Measurements from ENCODE around the gene PPP2CA. TPM values are rescaled to one million over a fixed set of nuclear protein-coding genes. Genes with fewer than 3 reads are reported as not detected.

Gene PPP2CA
- total RNA-seq, 1 experiment from 2014 or later = 184 TPM

DNA sequence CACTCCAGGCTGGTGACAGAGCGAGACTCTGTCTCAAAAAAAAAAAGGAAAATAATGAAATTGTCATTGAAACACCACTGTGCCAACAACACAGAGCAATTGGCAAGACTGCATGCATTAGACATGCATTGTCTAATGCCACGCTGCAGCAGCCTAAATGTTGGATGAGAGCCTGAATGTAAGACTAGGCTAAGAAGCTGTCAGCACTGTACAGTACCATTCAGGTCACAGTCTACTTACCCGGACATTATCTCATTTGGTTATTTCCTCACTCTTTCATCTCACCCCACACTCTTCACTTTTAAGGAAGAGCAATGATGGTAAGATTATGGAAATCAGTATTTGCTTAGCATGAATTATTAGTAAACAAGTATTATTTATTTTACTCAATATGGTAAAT is 31.3 kb upstream of the PPP2CA start:
- Histone ChIP-seq H3K9me3 (ENCODE audit: control insufficient read depth, insufficient read depth, low read depth, low read length) (no peaks in the 10 kb centered on the region), H3K4me1 (ENCODE audit: control insufficient read depth, insufficient read depth, low read length) (peaks cover 6% of the 10 kb centered on the region; the same call in 1 of the 2 replicates), H3K27me3 (ENCODE audit: control insufficient read depth, insufficient read depth, low read length) (no peaks in the 10 kb centered on the region), H3K27ac (ENCODE audit: low read length) (no peak overlapping the region), H3K4me3 (ENCODE audit: low read depth in 2 of 2, low read length in 2 of 2) (no peak overlapping the region), H3K36me3 (ENCODE audit: control insufficient read depth, insufficient read depth, low read length) (no peaks in the 10 kb centered on the region)
- in situ Hi-C loops (cut with HindIII; ENCODE audit: low pct_unique_long_range_greater_than_20kb, low sequenced_read_pairs) = no loop called here
- TF ChIP-seq SIN3A (IDR thresholded peaks at IDR 0.05; ENCODE audit: borderline replicate concordance, insufficient read depth, low read depth, low read length) (no peak), POLR2AphosphoS5 (IDR thresholded peaks at IDR 0.05; ENCODE audit: low read depth, low read length) (no peak), TCF7L2 (IDR thresholded peaks at IDR 0.05; ENCODE audit: low read depth, low read length) (no peak)
- TF ChIP-seq, protein P1, sequence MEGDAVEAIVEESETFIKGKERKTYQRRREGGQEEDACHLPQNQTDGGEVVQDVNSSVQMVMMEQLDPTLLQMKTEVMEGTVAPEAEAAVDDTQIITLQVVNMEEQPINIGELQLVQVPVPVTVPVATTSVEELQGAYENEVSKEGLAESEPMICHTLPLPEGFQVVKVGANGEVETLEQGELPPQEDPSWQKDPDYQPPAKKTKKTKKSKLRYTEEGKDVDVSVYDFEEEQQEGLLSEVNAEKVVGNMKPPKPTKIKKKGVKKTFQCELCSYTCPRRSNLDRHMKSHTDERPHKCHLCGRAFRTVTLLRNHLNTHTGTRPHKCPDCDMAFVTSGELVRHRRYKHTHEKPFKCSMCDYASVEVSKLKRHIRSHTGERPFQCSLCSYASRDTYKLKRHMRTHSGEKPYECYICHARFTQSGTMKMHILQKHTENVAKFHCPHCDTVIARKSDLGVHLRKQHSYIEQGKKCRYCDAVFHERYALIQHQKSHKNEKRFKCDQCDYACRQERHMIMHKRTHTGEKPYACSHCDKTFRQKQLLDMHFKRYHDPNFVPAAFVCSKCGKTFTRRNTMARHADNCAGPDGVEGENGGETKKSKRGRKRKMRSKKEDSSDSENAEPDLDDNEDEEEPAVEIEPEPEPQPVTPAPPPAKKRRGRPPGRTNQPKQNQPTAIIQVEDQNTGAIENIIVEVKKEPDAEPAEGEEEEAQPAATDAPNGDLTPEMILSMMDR (IDR thresholded peaks at IDR 0.05) = no peak
- TF ChIP-seq, protein P2, sequence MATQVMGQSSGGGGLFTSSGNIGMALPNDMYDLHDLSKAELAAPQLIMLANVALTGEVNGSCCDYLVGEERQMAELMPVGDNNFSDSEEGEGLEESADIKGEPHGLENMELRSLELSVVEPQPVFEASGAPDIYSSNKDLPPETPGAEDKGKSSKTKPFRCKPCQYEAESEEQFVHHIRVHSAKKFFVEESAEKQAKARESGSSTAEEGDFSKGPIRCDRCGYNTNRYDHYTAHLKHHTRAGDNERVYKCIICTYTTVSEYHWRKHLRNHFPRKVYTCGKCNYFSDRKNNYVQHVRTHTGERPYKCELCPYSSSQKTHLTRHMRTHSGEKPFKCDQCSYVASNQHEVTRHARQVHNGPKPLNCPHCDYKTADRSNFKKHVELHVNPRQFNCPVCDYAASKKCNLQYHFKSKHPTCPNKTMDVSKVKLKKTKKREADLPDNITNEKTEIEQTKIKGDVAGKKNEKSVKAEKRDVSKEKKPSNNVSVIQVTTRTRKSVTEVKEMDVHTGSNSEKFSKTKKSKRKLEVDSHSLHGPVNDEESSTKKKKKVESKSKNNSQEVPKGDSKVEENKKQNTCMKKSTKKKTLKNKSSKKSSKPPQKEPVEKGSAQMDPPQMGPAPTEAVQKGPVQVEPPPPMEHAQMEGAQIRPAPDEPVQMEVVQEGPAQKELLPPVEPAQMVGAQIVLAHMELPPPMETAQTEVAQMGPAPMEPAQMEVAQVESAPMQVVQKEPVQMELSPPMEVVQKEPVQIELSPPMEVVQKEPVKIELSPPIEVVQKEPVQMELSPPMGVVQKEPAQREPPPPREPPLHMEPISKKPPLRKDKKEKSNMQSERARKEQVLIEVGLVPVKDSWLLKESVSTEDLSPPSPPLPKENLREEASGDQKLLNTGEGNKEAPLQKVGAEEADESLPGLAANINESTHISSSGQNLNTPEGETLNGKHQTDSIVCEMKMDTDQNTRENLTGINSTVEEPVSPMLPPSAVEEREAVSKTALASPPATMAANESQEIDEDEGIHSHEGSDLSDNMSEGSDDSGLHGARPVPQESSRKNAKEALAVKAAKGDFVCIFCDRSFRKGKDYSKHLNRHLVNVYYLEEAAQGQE (IDR thresholded peaks at IDR 0.05; ENCODE audit: insufficient read depth in 1 of 2, low read depth in 2 of 2, low read length in 1 of 2) = no peak
- ChIA-PET CTCF (no interaction called here), POLR2A (no interaction called here)
- DNase-seq (ENCODE audit: low read depth, low spot score) (no peak), ATAC-seq (no peak)
- intact Hi-C loops (cut with micrococcal nuclease; ENCODE audit: unreplicated experiment) = no loop called here
- BruUV-seq (replicated peaks) = no TSS peak

DNA sequence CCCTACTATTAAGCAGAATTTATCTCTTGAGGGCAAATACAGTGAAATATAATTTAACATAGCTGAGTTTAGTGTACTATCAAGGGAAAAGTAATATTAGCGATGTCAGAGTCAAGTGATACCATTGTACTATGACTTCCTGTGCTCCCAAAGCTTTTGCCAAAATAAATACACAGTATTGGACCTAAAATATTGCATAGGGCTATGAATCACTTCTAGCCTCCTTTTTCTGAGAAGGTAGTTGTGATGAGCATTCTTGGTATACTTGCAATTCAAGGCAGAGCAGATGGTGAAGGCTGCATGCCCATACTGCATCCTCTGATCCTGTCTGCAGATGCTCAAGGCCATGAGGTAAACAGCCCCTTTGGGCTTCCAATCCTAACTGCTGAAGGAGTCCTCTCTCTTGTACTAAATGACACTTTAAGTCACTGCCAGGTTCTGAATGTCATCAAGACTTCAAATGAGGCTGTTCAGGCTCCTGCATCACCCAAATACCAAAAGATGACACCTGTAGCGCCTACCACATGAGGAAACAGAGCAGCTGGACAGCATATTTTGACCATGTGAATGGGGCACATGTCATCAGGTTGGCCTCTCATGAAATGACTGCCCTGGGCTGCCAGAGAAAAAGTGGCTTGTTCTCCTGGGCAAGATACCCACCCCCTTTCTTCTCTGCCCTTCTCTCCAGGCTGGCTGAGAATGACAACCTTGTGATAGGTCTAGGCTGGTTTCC is 29.7 kb upstream of the PPP2CA start:
- BruUV-seq (replicated peaks) = no TSS peak

More for the DNA sequence above, 29.7 kb upstream of the PPP2CA start:
- intact Hi-C loops (cut with micrococcal nuclease; ENCODE audit: unreplicated experiment) (no loop called here), in situ Hi-C loops (cut with HindIII; ENCODE audit: low pct_unique_long_range_greater_than_20kb, low sequenced_read_pairs) (no loop called here)
- H3K36me3 ChIP-seq (ENCODE audit: control insufficient read depth, insufficient read depth, low read length) = no peaks in the 10 kb centered on the region
- no peaks in the 10 kb centered on the region for H3K27me3 ChIP-seq (ENCODE audit: control insufficient read depth, insufficient read depth, low read length)
- CTCF ChIA-PET = no interaction called here
- H3K4me3 ChIP-seq (ENCODE audit: low read depth in 2 of 2, low read length in 2 of 2) = no peak overlapping the region
- POLR2A ChIA-PET = no interaction called here
- H3K9me3 ChIP-seq (ENCODE audit: control insufficient read depth, insufficient read depth, low read depth, low read length) = no peaks in the 10 kb centered on the region
- peaks cover 6% of the 10 kb centered on the region; the same call in 1 of the 2 replicates for H3K4me1 ChIP-seq (ENCODE audit: control insufficient read depth, insufficient read depth, low read length)
- no peak for TF ChIP-seq POLR2AphosphoS5 (IDR thresholded peaks at IDR 0.05; ENCODE audit: low read depth, low read length)
- TF ChIP-seq TCF7L2 (IDR thresholded peaks at IDR 0.05; ENCODE audit: low read depth, low read length) = no peak
- TF ChIP-seq, protein P2 (IDR thresholded peaks at IDR 0.05; ENCODE audit: insufficient read depth in 1 of 2, low read depth in 2 of 2, low read length in 1 of 2) = no peak
- TF ChIP-seq, protein P1 (IDR thresholded peaks at IDR 0.05) = no peak
- no peak for TF ChIP-seq SIN3A (IDR thresholded peaks at IDR 0.05; ENCODE audit: borderline replicate concordance, insufficient read depth, low read depth, low read length)
- ATAC-seq (no peak), DNase-seq (ENCODE audit: low read depth, low spot score) (no peak)
- H3K27ac ChIP-seq (ENCODE audit: low read length) = no peak overlapping the region
